Activated gamma-delta T cell treated with anti-CD3 and anti-CD28 coated beads, Interleukin-2, amount 50 U/mL, for 16 hours (primary cell): ENCODE measurements around the gene ATG7.
"Not testable (repeated sequence)": the region's sequence is repeated elsewhere in the genome, so short reads cannot be mapped to it uniquely, and the experiment has no call there.

Source experiments
- DNase-seq: peaks from one replicate; pipeline ENCODE4 v3.0.0-alpha.2; 2020; ENCODE audit warnings: low read depth

ATG7 gene

DNA sequence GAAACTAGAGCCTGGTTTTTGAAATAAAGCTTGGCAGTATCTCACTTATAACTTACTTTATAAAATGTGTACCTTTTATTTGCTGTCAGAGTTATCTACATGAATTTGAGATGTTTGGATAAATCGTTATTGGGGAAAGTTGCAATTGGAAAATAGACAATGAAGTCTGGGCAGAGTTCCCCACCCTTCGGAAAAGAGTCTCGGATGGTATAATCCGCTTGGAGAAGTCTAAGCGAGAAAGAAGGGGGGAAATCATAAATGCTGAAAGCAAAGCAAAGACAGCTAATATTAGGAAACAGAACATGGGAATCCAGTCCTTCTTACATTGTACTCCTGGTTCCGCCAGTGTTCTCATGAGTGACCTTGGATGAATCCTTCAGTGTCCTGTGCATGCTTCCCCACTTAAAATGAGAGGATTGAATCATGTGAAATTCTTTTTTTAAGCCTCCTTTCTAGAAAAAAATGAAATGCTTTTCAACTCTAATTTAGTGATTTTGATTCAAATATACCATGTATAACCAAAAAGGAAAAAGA lies 162.4 kb downstream of the ATG7 start:
- no peak for DNase-seq

DNA sequence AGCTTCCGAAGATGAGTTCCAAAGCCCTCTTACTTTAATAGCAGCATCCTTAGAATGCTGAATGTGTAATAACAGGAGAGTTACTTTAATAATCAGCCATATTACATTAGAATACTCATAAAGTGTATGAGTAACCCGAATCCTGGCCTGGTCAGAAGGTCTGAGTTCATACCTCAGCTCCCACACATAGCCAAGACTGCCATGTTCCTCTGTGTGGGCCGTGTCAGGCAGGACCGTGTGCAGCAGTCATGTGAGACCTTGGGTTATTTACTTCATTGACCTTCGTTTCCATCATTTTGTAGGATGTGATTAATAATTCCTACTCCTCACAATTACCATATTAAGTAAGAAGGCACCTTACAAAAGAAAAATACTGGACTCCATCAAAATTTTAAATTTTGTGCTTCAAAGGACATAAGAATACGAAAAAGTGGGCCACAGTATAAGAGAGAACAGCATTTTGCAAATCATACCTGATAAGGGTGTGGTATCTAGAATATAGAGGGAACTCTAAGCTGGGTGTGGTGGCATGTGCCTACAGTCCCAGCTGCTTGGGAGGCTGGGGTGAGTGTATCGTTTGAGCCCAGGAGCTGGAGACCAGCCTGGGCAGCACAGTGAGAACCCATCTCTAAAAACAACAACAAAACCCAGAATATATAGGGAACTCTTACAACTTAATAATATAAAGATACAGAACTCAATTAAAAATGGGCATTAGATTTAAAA lies 163.4 kb downstream of the ATG7 start:
- no peak for DNase-seq

DNA sequence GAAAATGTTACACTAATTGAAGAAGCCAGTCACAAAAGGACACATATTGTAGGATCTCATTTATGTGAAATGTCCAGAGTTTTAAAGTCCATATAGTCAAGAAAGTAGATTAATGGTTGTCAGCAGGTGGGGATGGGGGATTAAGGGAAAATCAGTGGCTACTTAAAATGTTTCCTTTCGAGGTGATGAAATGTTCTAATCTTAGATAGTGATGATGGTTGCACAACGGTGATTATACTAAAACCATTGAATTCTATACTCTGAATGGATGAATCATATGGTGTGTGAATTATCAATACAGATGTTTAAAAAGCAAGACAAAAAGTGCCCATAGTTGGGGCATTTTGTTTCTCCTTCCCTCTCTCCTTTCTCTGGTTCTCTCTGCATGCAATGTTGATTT lies 164.6 kb downstream of the ATG7 start:
- DNase-seq = no peak

GRCh38 chr3:11437506-11437905 lies 165.3 kb downstream of the ATG7 start:
- no peak for DNase-seq

- DNase-seq = no peak
Observed at GRCh38 chr3:11438646-11439045, 166.4 kb downstream of the ATG7 start.

- not testable (repeated sequence) for DNase-seq
Observed at GRCh38 chr3:11441346-11441745, 169.1 kb downstream of the ATG7 start.

DNA sequence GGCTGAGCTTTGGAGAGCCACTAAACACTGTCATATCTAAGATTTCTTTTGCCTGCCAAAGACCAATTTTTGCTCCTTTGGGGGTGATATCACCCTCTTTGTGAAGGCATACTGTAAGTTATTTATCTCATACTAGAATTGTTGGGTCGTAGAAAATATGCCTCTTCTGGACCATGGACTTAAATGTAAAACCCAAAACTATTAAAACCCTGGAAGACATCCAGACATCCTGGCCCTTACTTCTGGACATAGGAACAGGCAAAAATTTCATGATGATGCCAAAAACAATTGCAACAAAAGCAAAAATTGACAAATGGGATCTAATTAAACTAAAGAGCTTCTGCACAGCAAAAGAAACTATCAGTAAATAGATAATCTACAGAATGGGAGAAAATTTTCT lies 172.2 kb downstream of the ATG7 start:
- no peak for DNase-seq

DNA sequence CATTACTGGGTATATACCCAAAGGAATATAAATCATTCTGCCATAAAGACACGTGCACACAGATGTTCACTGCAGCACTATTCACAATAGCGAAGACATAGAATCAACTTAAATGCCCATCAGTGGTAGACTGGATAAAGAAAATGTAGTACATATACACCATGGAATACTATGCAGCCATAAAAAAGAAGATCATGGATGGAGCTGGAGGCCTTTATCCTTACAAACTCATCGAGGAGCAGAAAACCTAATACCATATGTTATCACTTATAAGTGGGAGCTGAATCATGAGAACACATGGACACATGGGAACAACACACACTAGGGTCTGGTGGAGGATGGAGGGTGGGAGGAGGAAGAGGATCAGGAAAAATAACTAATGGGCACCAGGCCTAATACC lies 173.0 kb downstream of the ATG7 start:
- DNase-seq = not testable (repeated sequence)

DNA sequence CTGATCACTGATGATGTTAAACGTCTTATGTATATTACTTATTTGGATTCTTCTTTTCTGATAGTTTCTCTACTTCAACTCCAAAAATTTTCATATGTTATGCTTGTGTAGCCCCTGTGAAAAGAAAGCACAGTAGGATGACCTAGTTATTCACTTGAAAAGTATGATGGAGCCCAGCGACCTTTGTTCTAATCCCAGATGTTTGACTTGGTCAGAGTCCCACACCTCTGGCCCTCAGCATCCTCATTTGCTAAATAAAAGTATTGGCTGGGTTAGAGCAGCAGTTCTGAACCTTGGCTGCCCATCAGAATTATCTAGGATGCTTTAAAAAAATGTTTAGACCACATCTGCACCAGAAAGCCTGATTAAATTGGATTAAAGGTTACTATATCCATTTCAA lies 173.7 kb downstream of the ATG7 start:
- DNase-seq = no peak

GRCh38 chr3:11447584-11448200 lies 175.5 kb downstream of the ATG7 start:
- DNase-seq = no peak

DNA sequence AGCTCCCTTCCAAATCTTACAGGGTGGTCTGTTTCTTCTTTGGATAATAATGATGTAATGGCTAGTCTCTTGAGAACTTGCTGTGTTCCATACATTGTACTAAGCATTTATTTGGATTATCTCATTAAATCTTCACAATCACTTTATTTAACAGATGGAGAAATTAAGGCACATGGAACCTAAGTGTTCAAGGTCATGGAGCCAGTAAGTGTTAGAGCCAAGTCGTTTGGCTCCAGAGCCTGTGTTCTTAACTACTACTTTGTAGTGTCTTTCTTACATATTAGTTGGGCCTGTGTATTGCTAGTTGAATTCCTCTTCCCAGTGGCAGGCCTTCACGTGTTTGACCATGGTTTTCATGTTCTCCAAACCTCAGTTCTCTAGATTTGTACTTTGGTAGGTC lies 177.8 kb downstream of the ATG7 start:
- DNase-seq = no peak

- DNase-seq = no peak
Observed at GRCh38 chr3:11452312-11452711, 180.1 kb downstream of the ATG7 start.

- DNase-seq = no peak
Observed at GRCh38 chr3:11452885-11453847, 181.0 kb downstream of the ATG7 start.

DNA sequence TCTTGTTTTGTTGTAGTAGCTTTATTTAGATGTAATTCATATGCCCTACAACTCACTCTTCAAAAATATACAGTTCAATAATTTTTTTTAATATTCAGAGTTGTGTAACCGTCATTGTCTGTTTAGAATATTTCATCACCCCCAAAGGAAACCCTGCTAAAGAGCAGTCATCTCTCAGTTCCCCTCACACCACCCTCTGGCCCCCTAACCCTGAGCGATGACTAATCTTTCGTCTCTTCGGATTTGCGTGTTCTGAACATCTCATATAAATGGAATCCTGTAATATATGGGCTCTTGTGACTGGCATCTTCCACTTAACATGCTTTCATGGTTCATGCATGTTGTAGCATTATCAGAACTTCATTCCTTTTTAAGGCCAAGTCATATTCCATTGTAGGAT lies 183.8 kb downstream of the ATG7 start:
- no peak for DNase-seq

- no peak for DNase-seq
Observed at GRCh38 chr3:11457135-11457534, 184.9 kb downstream of the ATG7 start.

- no peak for DNase-seq
Observed at GRCh38 chr3:11459186-11459824, 187.1 kb downstream of the ATG7 start.

- DNase-seq = no peak
Observed at GRCh38 chr3:11461226-11461625, 189.0 kb downstream of the ATG7 start.

- not testable (repeated sequence) for DNase-seq
Observed at GRCh38 chr3:11462673-11463072, 190.5 kb downstream of the ATG7 start.

DNA sequence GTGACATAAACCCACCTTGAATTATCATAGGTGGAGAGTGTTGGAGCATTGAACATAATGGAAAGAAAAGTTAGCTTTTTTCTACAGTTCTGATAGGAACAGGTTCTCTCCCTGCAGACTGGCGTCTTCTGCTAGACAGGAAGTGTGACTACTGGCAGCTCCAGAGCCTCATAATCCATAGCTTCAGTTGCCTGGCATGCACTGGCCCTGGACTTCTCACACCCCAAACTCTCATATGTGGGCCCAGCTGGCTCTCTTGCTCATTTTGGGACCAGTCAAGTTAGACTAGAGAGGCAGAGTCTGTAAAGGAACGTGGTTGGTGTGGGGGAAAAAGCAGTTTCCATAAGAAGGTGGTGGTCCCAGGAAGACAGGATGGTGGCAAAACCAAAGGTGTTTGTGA lies 191.4 kb downstream of the ATG7 start:
- DNase-seq = no peak

DNA sequence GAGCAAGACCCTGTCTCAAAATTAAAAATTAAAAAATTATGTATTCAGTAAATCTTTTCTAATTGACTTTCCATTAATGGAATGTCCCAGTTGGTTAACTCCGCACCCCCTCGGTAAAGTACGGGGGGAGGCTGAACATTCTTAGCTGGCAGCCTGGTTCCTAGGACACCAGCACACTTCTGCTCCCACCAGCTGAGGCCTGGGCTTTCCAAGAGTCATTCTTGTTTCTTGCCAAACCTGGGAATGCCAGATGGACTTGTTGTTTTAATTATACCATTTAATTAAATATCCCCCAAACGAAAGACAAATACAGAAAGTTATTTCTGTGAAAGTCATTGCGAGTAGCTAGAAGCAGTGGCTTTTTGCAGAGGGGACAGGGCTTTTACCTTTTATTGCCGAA lies 192.2 kb downstream of the ATG7 start:
- DNase-seq = no peak

GRCh38 chr3:11465744-11466616 lies 193.8 kb downstream of the ATG7 start:
- no peak for DNase-seq
